Measurements from ENCODE around the gene PAX5.

Gene PAX5

DNA sequence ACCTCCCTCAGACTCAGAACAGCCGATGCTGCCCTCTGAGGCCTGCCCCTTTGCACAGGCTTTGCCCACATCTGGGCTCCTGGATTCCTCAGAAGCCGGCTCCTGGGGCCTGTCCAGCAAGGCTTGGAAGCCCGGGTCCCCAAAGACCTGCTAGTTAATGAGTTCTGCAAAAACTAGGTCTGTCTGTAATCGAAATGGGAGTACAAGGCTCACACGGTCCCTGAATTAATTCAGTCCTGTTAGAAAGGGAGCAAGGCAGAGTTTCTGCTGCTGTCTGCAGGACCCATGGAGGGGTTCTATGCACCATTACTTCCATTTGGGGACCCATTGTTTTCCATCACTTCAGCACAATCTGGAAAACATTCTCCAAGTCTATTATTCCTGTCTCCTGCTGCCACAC lies 239.6 kb downstream of the PAX5 start:
- DNase-seq: no peak

DNA sequence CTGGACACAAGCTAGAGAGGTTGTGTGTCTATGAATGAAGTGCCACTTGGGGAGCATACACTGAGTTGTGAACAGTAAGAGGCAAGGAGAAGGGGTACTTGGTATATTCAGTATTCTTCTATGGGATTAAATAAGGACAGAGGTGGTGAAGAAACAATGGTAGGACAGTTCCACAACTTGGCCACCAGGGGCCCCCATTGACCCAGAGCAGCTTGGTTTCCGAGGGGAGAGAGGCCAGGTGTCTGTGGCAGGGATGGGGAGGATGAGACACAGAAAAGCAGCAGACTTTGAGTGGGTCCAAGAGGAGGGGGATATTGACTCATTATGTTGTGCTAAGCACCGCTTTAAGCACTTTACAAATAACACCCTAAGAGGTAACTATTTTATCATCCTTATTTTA lies 240.8 kb downstream of the PAX5 start:
- DNase-seq: no peak

DNA sequence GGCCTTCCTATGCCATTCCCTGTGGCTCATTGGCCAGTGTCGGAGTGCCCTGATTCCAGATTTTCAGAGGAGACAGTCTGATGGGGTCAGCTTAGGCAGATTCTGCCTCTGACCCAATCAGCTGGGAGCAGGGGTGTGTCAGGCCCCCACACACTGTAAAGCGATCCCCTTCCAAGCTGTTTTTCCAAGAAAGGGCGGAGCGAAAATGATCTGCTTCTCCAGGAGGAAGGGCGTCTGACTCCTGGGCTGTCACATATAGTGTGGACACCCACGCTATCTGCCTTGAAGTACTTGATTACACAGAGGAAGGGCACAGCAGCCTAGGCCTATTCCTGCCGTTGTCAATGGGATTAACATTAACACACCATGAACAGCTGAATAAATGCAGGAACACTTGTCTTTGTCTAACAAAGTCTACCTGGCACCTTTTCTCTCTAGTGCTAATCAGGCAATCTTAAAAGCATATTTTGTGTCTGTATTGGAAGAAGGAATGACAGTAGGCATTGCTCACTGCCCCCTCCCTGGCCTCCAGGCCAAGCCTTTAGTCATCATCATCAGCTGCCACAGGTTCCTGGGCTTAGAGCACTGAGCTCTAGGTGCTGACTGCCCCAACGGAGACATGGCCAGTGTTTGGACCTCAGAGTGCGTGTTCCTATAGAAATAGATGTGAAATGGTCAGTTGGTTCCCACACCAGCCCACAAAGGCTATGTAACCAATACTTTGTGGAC lies 242.7 kb downstream of the PAX5 start:
- no peak for DNase-seq

DNA sequence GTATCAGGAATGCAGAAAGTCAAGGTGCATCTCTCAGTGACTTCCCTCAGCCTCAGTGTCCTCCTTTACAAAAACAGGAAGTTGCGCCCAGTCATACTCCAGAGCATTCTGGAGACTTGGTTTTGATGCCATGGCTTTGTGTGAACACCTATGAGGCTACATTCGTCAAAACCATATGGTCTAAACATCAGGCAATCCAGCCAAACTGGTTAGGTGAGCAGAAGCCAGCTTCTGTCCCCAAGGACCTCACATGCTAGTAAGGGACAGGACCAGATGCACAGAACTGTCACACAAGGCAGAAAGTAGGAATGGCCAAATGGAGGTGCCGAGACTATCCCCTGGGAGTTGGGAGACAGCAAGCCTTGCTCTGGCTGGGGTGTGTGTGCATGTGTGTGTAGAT lies 244.2 kb downstream of the PAX5 start:
- no peak for DNase-seq

DNA sequence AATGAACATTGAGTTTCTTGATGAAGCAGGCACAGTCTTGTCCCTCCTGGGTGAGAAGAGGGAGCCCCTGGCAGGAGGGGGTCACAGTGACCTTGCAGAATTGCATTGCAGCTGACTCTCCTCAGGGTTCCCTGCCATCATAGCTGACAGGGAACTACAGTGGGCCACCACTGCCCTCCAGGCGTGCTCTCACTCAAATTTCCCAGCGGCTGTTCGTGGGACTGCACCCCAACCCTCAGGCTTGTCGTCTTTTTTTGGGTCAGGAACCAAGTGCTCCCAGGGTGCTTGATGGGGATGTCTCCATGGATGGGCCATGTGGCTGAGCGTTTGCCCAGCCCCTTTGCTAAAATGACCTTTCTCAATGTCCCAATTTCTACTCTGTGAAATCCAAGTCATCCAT lies 245.5 kb downstream of the PAX5 start:
- DNase-seq: no peak

DNA sequence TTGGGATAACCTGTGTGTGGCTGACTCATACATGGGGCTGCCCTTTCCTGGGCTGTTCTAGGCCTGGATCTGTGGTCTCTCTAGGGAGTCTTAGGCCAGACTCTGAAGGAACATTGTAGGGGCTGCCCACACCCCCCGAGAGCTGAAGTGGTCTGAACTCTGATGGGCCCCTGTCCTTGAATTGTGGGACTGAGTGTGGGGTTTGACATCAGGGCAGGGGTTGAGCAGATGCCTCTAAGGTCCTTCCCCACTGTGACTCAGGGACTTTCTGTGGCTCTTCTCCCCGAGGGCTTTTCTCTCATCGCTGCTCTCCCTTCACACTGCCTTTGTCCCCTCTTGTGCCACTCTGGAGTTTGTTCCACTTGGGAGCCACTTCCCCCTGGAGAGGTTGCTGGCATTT lies 246.4 kb downstream of the PAX5 start:
- DNase-seq: no peak

Measured in AML-193 (cell line).